Right lobe of liver (tissue), 4 donors: ENCODE measurements around the gene LYST.

Source experiments
- POLR2A ChIP-seq: fragments of 450-650 bp; IDR thresholded peaks from one replicate; pipeline ENCODE4 v1.6.1; 2017; ENCODE audit warnings: antibody characterized with exemption, mild to moderate bottlenecking
- TF ChIP-seq, protein P1 (sequence below), 4 donors: fragments of 200-600 bp in 3 of 4; fragments of 450-650 bp in 1 of 4; IDR thresholded peaks; one replicate each; pipeline versions ENCODE4 v1.5.1 to v1.8.0; 2016 to 2022; ENCODE audit warnings: antibody characterized with exemption in 4 of 4, mild to moderate bottlenecking in 2 of 4
- donor health status: DM: no; HTN: no; CAD: no.
- donor health status: DM: no; HTN: no; CAD: no.
- donor health status: DM: no; HTN: yes; CAD: no.

DNA sequence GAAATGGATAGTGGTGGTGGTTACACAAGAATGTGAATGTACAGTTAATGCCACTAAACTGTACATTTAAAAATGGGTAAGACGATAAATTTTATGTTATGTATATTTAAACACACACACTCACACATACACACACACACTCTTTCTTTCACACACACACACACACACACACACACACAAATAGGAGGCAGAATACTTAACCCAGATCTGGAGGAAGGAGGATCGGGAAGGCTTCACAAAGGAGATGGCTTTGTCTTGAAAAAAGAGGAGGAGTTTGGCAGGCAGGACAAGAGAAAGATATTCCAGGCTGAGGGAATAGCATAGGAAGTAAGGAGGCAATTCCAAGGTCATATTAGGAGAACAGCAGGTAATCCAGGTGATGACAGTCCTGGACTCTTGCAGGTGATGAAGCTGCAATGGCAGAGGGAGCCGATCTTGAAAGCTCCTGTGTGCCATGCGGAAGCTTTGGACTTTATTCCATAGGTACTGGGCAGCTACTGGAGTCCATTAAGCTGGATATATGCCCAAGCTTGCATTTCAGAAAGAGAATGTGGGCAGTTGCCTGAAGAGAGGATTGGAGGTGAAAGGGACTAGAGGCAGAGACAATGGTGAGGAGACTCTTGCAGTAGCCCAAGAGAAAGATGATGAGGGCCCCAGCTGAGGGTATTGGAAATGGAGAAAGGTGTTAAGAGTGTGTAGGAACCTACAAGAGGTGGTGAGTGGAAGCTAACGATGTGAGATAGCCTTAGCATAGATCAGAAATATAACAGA lies 15.4 kb upstream of the LYST start:
- TF ChIP-seq, protein P1, sequence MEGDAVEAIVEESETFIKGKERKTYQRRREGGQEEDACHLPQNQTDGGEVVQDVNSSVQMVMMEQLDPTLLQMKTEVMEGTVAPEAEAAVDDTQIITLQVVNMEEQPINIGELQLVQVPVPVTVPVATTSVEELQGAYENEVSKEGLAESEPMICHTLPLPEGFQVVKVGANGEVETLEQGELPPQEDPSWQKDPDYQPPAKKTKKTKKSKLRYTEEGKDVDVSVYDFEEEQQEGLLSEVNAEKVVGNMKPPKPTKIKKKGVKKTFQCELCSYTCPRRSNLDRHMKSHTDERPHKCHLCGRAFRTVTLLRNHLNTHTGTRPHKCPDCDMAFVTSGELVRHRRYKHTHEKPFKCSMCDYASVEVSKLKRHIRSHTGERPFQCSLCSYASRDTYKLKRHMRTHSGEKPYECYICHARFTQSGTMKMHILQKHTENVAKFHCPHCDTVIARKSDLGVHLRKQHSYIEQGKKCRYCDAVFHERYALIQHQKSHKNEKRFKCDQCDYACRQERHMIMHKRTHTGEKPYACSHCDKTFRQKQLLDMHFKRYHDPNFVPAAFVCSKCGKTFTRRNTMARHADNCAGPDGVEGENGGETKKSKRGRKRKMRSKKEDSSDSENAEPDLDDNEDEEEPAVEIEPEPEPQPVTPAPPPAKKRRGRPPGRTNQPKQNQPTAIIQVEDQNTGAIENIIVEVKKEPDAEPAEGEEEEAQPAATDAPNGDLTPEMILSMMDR (IDR thresholded peaks at IDR 0.05), result no peak
- TF ChIP-seq POLR2A, result no peak
